Measurements from ENCODE around the gene PKNOX2. TPM values are rescaled to one million over a fixed set of nuclear protein-coding genes. Genes with fewer than 3 reads are reported as not detected.

The PKNOX2 gene
- total and polyA plus RNA-seq, 9 of the 15 experiments (the other 6 are each of a cell fraction or from before 2014, with no cell fraction given): not detected

- TF ChIP-seq ZNF318 (IDR thresholded peaks at IDR 0.05; ENCODE audit: borderline replicate concordance in 1 of 2, low read depth in 1 of 2) (no peak), MLLT1 (IDR thresholded peaks at IDR 0.05) (no peak), GABPA (tag; conservative IDR thresholded peaks at IDR 0.05; ENCODE audit: low read depth) (no peak), ZBTB8A (IDR thresholded peaks at IDR 0.05; ENCODE audit: partially characterized antibody) (no peak), PHB2 (IDR thresholded peaks at IDR 0.05; ENCODE audit: low read depth) (no peak), SETDB1 (IDR thresholded peaks at IDR 0.05; ENCODE audit: low read length) (no peak), ZNF146 (CRISPR knock-in tag; IDR thresholded peaks at IDR 0.05; ENCODE audit: unreplicated experiment) (no peak)
Measured at GRCh38 chr11:125465255-125465654, 300.7 kb downstream of the PKNOX2 start (continued).
